ENCODE results near the gene GYPE.
"Not testable (repeated sequence)": the region's sequence is repeated elsewhere in the genome, so short reads cannot be mapped to it uniquely, and the experiment has no call there.

GYPE gene

GRCh38 chr4:143869925-143870324, 35.4 kb downstream of the GYPE start:
- not testable (repeated sequence) for DNase-seq

DNA sequence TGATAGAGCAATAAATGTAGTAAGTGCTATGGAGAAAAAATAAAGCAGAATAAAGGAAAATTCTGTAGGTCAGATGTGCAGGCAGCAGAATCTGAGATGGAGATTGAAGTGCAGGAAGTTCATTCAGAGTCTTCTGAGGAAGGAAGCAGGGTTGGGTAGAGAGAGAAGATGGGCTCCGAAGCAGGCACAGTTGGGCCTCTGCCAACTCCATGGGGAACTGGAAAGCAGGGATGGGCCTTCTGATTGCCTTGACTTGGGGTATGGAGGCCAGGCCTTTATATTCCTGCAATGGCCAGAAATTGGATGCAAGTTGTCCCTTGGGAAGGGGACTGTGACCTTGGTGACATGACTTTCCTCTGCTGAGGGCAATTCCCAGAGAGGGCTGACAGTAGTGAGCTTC, 42.6 kb downstream of the GYPE start:
- not testable (repeated sequence) for DNase-seq

DNA sequence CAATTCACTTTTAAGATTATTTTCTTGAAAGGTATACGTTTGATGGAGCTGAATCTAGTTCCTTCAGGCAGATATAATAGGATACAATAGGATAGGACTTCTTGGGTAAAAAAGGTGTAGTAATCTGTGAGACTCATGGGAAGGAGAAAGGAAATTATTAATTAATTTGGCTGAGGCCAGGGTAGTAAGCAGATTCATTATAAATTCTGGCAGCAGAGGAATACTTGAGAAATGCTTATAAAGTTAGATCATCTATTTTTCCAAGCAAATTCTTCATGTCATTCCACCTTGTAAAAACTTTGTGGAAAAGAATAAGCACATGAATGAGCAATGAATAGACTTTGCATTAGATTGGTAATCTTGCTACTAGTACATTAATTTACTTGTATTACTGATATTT, 46.9 kb downstream of the GYPE start:
- no peak for DNase-seq

DNA sequence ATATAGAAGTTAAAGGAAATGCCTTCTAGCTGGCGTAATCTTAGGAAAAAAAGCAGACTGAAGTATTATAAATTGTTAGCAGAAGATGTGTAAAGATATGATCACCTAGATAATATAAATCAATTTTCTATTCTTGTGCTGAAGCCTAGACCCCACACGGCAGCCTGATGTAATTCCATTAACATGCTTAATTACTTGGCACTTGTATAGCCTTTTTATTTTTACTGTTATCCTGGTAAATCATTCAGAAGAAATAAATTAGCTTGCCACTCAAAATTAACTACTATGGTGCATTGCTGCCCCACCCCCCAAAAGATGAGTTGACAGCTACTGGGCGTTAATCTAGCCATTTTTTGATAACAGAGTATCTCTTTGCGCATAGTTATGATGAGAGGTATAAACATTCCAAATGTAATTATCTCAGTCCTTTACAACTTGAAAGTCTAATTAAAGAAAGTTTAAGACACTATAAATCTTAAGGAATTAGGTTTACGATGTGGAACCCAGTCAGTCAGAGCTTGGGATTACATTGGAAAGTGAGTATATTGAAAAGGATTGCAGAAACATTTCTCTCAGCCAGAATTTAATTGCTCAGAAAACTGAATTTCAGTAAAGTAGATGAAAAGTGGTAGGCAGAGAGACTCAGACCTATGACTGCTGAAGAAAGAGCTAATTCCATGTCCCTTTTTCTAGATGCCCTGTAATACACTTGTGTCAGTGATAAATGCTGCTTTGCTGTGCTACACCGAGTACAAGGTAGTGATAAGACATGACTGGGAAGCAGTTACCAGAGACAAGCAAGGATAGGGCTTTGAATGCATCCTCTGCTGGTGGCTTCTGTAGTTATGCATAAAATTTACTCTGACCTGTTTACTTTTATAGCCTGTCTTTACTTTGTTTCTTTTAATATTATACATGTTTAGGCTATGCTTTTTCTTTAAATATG, 47.7 kb downstream of the GYPE start:
- DNase-seq = not testable (repeated sequence)

- DNase-seq = not testable (repeated sequence)
Measured at GRCh38 chr4:143856017-143856557, 49.3 kb downstream of the GYPE start.

DNA sequence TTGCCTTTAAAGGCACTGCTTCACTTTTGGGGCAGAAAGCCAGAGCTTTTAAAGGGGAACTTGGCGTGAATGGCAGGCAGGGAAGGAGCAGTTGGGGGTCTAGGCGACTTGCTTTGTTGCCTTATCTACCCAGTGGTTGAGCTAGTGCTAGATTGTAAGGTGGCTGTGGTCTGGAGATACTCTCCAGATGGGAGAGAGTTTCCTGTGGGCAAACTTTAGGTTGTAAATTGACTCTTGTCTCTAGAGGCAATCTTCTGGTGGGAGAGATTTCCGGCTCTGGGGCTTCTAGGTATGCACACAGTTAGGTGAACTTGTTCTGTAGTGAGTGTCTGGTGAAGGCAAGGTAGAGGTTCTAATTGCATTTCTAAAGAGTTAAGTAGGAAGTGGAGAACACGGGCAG, 50.7 kb downstream of the GYPE start:
- not testable (repeated sequence) for DNase-seq

DNA sequence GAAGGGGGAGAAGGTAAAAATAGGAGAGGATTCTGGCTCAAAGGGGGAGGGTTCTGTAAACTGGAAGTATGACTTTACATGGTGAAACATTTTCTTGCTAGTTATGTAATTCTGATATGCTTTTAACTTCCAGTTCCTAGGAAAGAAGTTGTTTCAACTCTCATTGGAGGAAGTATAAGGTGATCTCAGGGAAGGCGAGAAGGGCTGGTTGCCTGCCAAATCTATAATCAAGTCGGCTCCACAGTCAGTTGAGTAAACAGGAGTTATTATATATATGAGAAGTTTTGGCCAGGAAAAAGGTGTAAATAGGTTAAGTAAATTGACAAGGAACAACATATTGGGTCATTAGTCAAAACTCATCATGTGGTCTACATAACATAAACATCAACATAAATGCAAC, 56.1 kb downstream of the GYPE start:
- not testable (repeated sequence) for DNase-seq

GRCh38 chr4:143843506-143843832, 61.9 kb downstream of the GYPE start:
- DNase-seq = not testable (repeated sequence)

DNA sequence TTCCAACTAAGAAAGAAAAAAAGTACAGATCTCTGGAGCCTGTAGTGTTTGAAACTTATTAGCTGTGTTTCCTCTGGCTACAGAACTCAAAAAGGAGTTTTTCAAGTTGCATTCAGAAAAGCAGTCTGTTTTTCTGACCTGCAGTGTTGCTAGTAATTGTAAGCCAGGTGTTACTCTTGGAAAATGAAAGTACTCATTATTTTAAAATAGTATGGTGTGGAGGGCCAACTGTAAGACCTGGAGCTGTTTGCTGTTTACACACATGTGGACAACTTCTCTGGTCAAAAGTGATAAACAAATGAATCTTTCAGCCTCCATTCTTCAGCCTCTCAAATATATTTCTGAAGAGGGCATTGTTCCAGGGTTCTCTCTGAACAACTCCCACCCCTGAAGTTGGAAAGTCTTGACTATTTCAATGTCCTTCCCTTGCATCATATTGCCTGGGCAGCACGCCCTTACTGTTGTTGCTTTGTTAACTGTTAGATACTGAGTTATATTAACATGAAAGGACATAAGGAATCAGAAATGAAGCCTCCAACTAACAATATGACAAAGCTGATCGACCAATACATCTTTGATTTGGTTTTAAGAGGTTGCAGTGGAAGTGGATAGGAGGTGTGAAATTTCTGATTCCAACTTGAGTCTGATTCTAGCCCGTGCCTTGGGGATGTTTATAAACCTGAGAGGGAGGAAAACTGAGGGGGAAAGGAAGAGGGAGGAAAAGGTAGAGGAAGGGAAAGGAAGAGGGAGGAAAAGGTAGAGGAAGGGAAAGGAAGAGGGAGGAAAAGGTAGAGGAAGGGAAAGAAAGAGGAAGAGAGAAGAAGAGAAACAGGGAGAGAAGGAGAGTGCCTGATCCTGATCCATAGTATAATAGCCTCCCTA, 62.5 kb downstream of the GYPE start:
- DNase-seq = not testable (repeated sequence)

DNA sequence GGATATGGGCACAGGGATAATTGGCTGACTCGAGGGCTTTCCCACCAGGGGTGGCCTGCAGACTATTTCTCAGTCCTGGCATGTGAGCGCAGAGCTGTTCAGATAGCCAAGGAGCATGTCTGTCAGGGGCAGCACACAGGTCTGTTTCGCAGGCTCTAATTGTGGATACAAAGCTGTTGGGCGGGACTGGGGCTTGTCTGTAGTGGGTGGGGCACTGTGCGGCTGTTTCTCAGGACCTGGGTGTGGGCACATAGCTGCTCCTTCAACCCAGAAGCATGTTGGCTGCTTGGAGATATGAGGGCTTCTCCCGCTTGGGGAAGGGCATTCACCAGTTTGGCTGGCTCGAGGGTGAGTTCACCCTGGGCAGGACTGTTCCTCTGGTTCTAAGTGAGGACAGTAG, 65.9 kb downstream of the GYPE start:
- DNase-seq = not testable (repeated sequence)

DNA sequence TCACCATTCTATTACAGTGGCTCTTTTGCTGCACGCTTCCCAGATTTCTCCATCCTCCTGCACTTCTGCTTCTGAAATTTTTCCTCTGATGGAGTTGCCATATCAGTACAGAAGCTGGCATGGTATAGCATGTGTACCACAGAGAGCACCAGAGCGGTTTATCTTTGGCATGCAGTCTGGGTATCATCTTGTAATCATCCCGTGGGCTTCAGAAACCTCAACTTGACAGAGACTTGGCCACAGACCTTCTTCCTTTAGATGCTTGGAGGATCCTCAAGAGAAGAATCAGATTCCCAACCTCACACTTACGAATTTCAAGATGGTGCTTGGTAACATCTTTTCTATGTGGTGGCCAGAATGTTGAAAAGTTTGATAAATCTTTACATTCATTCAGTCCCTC, 71.2 kb downstream of the GYPE start:
- DNase-seq = not testable (repeated sequence)

- DNase-seq = not testable (repeated sequence)
Measured at GRCh38 chr4:143833676-143834075, 71.7 kb downstream of the GYPE start.

GRCh38 chr4:143830576-143830975, 74.8 kb downstream of the GYPE start:
- not testable (repeated sequence) for DNase-seq

- not testable (repeated sequence) for DNase-seq
Measured at GRCh38 chr4:143829239-143829620, 76.1 kb downstream of the GYPE start.
